ENCODE data around the gene ATP10B. TPM values are rescaled to one million over a fixed set of nuclear protein-coding genes. Genes with fewer than 3 reads are reported as not detected.

ATP10B gene
- total and polyA plus RNA-seq, 2 experiments from 2014 or later = 0.03 TPM; not detected in 1

DNA sequence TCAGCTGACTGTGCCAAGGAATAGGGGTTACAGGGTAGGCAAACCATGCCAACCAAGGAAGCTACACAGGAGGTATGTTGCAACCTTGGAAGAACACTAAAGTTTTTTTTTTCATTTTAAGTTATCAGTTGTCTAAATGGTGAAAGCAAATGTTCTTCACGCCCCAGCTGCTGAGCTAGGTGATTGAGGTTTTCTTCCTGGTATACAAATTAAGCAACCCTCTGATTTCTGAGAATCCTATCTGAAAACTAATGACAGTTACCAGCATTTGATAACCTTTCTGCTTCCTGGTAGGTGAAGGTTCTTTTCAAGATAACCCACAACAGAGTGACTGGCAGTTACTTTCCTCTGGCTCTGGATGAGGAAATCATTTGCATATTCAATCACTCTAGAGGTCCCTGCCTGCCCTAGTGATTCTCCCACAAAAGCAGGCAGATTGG, 194.9 kb downstream of the ATP10B start:
- no peak overlapping the region for H3K27ac ChIP-seq
- TF ChIP-seq, protein P1, sequence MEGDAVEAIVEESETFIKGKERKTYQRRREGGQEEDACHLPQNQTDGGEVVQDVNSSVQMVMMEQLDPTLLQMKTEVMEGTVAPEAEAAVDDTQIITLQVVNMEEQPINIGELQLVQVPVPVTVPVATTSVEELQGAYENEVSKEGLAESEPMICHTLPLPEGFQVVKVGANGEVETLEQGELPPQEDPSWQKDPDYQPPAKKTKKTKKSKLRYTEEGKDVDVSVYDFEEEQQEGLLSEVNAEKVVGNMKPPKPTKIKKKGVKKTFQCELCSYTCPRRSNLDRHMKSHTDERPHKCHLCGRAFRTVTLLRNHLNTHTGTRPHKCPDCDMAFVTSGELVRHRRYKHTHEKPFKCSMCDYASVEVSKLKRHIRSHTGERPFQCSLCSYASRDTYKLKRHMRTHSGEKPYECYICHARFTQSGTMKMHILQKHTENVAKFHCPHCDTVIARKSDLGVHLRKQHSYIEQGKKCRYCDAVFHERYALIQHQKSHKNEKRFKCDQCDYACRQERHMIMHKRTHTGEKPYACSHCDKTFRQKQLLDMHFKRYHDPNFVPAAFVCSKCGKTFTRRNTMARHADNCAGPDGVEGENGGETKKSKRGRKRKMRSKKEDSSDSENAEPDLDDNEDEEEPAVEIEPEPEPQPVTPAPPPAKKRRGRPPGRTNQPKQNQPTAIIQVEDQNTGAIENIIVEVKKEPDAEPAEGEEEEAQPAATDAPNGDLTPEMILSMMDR (IDR thresholded peaks at IDR 0.05; ENCODE audit: low read depth, low read length) = no peak
- no peak for DNase-seq (ENCODE audit: low read depth in 1 of 2, low spot score in 1 of 2)
- H3K36me3 ChIP-seq = no peaks in the 10 kb centered on the region
- no peaks in the 10 kb centered on the region for H3K4me1 ChIP-seq (ENCODE audit: low read depth)
- H3K27me3 ChIP-seq = peaks cover 7% of the 10 kb centered on the region
- no peaks in the 10 kb centered on the region for H3K9me3 ChIP-seq (ENCODE audit: low read depth)
- no peak overlapping the region for H3K4me3 ChIP-seq

DNA sequence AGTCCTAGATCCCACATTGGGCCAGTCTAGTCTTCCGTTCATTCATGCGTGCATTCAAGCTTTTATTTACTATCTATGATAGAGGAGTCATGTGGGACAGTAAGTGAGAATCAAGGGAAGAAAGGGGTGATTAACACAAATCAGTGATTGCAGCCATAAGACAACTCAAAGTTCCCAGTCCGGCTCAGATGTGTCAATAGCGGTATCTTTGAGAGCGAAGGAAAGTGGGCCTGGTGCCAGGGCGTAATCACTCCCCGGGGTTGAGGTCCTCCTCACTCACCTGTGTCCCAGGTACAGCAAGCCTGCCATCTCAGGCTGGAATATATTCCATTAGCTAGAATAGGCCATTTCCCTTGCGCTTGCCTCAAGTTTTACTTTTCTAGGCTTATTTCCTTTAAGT, 196.3 kb downstream of the ATP10B start:
- Histone ChIP-seq H3K9me3 (ENCODE audit: low read depth) (no peaks in the 10 kb centered on the region), H3K27ac (no peak overlapping the region), H3K36me3 (no peaks in the 10 kb centered on the region), H3K27me3 (peaks cover 7% of the 10 kb centered on the region), H3K4me3 (no peak overlapping the region), H3K4me1 (ENCODE audit: low read depth) (no peaks in the 10 kb centered on the region)
- DNase-seq (ENCODE audit: low read depth in 1 of 2, low spot score in 1 of 2) = no peak
- TF ChIP-seq, protein P1 (IDR thresholded peaks at IDR 0.05; ENCODE audit: low read depth, low read length) = no peak

DNA sequence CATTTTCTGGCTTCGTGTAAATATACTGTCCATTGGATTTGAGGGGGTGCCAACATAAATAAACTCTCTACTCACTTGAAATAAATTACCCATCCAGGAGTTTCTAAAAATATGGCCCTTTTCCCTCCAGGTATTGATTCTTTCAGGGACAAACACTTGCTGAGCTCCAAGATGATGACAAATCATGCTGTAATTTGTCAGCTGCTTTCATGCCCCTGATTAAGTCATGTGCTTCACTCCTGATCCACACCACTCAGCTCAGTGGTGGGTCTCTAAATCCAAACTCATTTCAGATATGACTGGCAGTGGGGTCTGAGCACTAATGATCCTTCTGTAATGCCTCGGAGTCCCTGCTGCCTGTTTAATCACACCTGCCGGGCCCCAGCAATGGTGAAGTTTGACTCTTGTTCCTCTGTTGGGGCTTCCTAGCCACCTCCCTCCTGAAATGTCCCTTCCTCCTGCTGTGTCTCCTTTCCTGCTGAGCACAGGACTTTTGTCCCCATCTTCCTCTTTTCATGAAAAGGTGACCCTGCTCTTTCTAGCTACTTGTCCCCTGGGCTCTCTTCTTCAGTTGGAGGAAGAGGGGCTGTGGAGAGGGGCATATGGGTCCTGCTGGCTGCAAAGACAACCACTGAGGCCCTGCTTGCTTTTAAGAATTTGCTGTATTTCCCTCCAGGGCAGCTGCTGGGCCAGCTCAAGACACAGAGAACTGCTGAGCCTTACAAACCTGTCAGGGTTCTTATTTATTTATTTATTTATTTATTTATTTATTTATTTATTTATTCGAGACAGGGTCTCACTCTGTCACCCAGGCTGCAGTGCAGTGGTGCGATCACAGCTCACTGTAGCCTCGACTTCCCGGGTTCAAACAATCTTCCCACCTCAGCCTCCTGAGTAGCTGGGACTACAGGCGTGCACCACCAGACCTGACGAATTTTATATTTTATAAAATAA, 200.0 kb downstream of the ATP10B start:
- no peaks in the 10 kb centered on the region for H3K36me3 ChIP-seq
- H3K9me3 ChIP-seq (ENCODE audit: low read depth) = no peaks in the 10 kb centered on the region
- H3K27ac ChIP-seq = no peak overlapping the region
- H3K27me3 ChIP-seq = peaks cover 11% of the 10 kb centered on the region
- H3K4me1 ChIP-seq (ENCODE audit: low read depth) = no peaks in the 10 kb centered on the region
- H3K4me3 ChIP-seq = no peak overlapping the region
- TF ChIP-seq, protein P1 (IDR thresholded peaks at IDR 0.05; ENCODE audit: low read depth, low read length) = no peak
- DNase-seq (ENCODE audit: low read depth in 1 of 2, low spot score in 1 of 2) = no peak

DNA sequence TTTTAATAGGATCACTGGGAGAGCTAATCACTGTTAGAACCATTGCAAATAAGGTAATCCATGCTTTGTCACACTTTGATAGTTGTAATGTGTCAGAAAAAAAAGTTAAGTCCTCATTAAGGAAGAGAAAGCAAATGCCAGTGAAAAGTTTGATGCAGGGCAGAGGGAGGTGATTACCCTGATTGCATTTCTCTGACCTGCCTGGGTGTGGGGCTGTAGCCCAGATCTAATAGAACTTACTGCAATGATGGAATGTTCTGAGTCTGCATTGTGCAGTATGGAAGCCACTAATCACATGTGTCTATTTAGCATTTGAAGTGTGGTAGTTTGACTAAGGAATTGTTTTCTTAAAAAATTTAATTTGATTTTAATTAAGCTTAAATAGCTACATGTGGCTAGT, 202.7 kb downstream of the ATP10B start:
- TF ChIP-seq, protein P1 (IDR thresholded peaks at IDR 0.05; ENCODE audit: low read depth, low read length) = no peak
- DNase-seq (ENCODE audit: low read depth in 1 of 2, low spot score in 1 of 2) = no peak
- Histone ChIP-seq H3K36me3 (no peaks in the 10 kb centered on the region), H3K27ac (no peak overlapping the region), H3K27me3 (peaks cover 7% of the 10 kb centered on the region), H3K4me3 (no peak overlapping the region), H3K9me3 (ENCODE audit: low read depth) (no peaks in the 10 kb centered on the region), H3K4me1 (ENCODE audit: low read depth) (no peaks in the 10 kb centered on the region)

DNA sequence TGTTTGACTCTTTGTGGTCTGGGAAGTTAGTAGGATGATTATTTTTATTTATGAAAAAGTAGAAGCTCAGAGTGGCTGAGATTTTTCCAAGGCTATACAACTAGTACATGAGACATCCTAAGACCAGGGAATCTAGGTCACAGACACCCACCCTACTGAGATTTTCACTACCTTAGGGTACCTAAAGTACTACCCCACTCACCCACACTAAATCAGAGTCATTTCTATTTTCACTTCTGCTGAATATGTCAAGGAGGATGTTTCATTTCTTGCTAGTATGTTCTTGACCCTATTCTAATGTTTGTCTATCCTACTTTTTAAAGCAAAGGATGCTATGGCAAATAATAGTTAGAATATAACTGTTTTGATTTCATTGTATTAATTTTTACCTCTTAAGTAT, 206.0 kb downstream of the ATP10B start:
- Histone ChIP-seq H3K9me3 (ENCODE audit: low read depth) (no peaks in the 10 kb centered on the region), H3K27ac (no peak overlapping the region), H3K36me3 (no peaks in the 10 kb centered on the region), H3K4me1 (ENCODE audit: low read depth) (no peaks in the 10 kb centered on the region), H3K4me3 (no peak overlapping the region), H3K27me3 (peaks cover 7% of the 10 kb centered on the region)
- DNase-seq (ENCODE audit: low read depth in 1 of 2, low spot score in 1 of 2) = no peak
- TF ChIP-seq, protein P1 (IDR thresholded peaks at IDR 0.05; ENCODE audit: low read depth, low read length) = no peak

All from cardiac muscle cell (in vitro differentiated cells and primary cell).